Measurements from ENCODE around the gene RHD.
"Not testable (repeated sequence)": the region's sequence is repeated elsewhere in the genome, so short reads cannot be mapped to it uniquely, and the experiment has no call there.

GRCh38 chr1:25309085-25309484 lies 36.8 kb downstream of the RHD start:
- TF ChIP-seq EZH2 (optimal IDR thresholded peaks at IDR 0.05; ENCODE audit: low read depth, low read length); CTCF (IDR thresholded peaks at IDR 0.05; ENCODE audit: low read length): not testable (repeated sequence)

Measured in MM.1S (cell line).